Femur (tissue), 1 donor: Measurements from ENCODE around the gene FYTTD1.
A peak's percentile ranks its signal among the peaks of the same experiment; 100 is the strongest.
"Not testable (repeated sequence)": the region's sequence is repeated elsewhere in the genome, so short reads cannot be mapped to it uniquely, and the experiment has no call there.

Experiments used
- DNase-seq: peaks from one replicate; pipeline ENCODE4 v3.0.0-alpha.2; 2017

FYTTD1 gene, protein sequence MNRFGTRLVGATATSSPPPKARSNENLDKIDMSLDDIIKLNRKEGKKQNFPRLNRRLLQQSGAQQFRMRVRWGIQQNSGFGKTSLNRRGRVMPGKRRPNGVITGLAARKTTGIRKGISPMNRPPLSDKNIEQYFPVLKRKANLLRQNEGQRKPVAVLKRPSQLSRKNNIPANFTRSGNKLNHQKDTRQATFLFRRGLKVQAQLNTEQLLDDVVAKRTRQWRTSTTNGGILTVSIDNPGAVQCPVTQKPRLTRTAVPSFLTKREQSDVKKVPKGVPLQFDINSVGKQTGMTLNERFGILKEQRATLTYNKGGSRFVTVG

DNA sequence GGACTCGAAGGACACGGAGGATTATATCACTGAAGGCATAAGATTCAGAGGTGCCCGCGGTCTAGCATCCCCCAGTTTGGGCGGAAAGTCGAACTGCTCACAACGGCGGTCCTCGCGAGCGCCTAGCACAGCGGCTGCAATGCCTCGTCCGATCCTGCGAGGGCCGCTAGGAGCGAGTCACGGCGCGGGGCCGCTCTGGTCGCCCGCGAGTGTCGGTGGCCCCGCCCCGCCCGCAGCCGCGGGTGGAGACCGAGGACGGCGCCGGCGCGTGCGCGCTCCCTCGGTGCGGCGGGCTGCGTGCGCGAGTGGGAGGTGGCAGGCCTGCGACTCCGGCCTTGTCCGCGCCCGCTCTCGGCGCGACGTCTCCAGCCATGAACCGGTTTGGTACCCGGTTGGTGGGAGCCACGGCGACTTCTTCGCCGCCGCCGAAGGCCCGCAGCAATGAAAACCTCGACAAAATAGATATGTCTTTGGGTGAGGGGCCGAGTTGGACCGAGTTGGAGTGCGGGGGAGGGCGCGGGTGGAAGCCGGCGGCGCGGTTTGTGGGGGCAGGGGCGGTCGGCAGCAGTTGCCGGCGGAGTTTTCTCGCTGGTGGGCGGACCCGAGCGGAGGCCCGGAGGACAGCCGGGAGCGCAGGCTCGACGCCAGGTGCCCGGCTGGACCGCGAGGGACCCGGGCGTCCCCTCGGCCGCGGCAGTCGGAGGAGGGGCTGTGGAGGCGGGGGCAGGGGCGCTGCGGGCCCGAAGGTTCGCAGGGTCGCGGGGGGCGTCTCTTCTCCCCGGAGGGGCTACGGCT lies at the start of gene FYTTD1:
Gene FYTTD1 (plus strand): TSS at position 283 of the 795 bp plus-strand sequence. CDS start 89 bp downstream, at position 372.
- DNase-seq, result peak; percentile 94

DNA sequence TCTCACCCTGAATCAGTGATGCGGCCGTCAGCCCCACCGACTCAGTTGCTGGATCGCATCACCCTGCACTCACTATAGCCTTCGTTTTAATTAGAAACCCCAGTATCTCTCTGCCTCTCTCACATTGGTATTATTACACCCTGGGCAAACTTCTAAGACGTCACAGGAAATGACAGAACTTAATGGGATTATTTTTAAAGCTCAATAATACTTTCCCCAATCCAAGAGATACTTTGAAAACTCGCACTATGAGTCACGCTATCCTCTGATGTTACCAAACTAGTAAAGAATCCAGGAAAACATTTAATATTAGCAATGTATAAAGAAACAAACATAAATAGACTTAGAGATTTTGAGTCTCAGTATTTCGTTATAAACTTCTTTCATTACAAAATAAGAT lies 49.6 kb upstream of the FYTTD1 start:
- DNase-seq, result no peak

GRCh38 chr3:197701841-197702240 lies 47.8 kb upstream of the FYTTD1 start:
- DNase-seq, result no peak

GRCh38 chr3:197706658-197707057 lies 43.0 kb upstream of the FYTTD1 start:
- DNase-seq, result no peak

DNA sequence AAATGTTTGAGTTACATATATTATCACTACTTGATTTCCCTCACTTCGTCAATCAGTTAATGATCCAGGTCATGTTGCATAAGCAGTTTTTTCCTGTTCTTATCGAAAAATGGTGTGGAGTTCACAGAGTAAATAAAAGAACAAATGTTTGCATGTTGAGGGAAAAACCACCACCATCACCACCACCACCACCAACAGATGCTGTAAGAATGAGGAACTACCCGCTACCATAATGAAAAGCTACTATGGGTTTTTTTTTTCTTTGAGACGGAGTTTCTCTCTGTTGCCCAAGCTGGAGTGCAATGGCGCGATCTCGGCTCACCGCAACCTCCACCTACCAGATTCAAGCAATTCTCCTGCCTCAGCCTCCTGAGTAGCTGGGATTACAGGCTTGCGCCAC lies 40.5 kb upstream of the FYTTD1 start:
- no peak for DNase-seq

DNA sequence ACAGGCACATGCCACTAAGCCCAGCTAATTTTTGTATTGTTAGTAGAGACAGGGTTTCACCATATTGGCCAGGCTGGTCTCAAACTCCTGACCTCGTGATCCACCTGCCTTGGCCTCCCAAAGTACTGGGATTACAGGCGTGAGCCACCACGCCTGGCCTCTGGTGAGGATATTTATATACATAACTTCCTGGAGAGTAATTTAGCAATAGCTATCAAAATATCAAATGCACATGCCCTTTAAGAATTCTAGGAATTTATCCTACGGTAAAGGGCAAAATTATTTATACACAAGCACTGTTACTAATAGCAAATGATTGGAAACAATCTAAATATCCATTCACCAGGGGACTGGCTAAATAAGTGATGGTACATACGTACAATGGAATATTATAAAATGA lies 38.7 kb upstream of the FYTTD1 start:
- DNase-seq, result not testable (repeated sequence)

DNA sequence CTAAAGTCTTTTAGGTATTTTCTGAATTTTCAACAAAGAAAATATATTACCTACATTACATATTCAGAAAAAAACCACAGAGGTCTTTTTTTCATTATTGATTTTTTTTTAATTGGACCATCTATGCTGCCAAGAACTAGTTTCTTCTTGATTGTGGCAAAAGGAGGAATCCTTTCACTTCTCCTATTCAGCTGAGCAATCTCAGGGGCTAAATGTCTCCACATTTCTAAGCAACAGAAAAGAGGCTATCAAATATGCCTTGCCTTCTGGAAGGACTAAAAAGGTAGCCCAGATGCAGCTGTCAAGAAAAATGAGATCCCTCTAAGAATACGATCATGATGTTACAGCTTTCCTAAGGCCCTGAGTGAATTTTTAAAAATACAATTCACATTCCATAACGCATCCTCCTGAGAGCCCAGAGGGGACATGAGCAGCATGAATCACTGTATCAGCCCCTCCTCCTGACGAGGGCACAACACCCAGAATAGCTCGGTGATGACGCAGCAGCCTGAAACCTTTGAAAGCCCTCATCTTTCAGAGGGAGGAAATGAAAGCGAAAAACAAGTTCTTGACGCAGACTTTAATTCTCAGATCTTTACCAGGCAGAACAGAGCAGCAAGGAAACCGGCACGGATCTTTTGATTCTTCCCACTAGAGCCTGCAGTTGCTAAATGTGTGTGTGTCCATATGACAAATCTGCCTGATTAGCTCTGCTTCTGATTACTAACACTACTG lies 37.5 kb upstream of the FYTTD1 start:
- peak; percentile 88 for DNase-seq

GRCh38 chr3:197713477-197713822 lies 36.2 kb upstream of the FYTTD1 start:
- DNase-seq, result no peak

- DNase-seq, result no peak
Measured at GRCh38 chr3:197714251-197714650, 35.4 kb upstream of the FYTTD1 start.

- no peak for DNase-seq
Measured at GRCh38 chr3:197718891-197719290, 30.8 kb upstream of the FYTTD1 start.

DNA sequence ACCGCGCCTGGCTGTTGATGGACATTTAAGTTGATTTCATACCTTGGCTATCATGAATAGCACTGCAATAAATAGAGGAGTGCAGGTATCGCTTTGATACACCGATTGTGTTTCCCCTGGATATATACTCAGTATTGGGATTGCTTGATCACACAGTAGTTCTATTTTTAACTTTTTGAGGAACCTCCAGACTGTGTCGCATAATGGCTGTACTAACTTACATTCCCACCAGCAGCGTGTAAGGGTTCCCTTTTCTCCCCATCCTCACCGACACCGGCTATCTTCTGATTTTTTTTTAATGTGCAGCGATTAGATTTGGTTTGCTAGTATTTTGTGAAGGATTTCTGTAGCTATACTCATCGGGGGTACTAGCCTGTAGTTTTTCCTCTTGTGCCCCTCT lies 29.0 kb upstream of the FYTTD1 start:
- DNase-seq, result no peak

DNA sequence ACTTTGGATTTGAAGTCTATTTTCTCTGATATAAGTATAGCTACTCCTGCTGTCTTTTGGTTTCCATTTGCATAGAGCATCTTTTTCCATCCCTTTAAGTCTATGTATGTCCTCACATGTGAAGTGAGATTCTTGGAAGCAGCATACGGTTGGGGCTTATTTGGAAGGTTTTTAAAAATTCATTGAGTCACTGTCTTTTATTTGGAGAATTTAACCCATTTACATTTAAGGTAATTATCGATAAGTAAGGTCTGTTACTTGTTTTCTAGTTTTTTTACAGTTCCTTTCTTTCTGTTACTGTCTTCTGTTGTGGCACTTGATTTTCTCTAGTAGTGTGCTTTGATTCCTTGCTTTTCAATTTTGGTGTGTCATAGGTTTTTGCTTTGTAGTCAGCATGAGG lies 26.9 kb upstream of the FYTTD1 start:
- no peak for DNase-seq

DNA sequence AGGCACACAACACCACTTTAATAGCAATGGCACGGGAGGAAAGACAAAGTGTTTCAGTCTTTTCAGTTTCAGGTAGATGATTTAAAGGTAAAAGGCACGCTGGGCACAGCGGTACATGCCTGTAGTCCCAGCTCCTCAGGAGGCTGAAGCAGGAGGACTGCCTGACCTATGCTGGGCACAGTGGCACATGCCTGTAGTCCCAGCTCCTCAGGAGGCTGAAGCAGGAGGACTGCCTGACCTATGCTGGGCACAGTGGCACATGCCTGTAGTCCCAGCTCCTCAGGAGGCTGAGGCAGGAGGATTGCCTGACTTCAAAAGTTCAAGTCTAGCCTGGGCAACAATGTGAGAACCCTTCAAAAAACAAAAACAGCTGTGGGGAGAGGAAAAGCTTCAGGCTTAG lies 21.8 kb upstream of the FYTTD1 start:
- not testable (repeated sequence) for DNase-seq

DNA sequence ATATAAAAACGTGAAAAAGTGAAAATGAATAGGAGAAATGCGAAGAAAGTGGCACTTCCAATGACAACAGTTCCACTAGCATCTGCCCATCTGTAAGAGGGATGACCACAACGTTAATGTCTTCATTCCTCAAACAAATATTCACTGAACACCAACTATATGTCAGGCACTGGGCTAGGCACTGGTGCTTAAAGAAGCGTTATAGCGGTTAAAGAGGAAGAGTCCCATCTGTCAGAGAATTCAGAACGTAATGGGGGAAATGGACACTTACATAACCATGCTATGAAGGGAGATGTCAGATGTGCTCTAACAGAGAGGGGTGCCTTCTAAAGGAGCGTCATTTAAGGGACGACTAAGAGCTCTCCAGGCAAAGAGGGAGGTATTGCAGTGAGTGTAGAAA lies 21.2 kb upstream of the FYTTD1 start:
- DNase-seq, result no peak

GRCh38 chr3:197730200-197730599 lies 19.5 kb upstream of the FYTTD1 start:
- no peak for DNase-seq

- not testable (repeated sequence) for DNase-seq
Measured at GRCh38 chr3:197730770-197731169, 18.9 kb upstream of the FYTTD1 start.

- DNase-seq, result not testable (repeated sequence)
Measured at GRCh38 chr3:197731483-197731882, 18.2 kb upstream of the FYTTD1 start.

DNA sequence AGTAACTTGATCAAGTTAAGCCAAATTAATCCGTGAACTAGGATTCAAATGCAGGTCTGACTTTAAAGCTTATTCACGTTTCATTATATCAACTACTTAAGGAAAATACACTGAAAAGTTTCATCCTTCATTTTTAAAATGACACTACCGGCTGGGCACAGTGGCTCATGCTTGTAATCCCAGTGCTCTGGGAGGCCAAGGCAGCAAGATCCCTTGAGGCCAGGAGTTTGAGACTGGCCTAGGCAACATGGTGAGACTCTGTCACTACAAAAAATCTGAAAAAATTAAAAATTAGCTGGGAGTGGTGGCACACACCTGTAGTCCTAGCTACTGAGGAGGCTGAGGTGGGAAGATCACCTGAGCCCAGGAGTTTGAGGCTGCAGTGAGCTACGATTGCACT lies 16.6 kb upstream of the FYTTD1 start:
- no peak for DNase-seq

DNA sequence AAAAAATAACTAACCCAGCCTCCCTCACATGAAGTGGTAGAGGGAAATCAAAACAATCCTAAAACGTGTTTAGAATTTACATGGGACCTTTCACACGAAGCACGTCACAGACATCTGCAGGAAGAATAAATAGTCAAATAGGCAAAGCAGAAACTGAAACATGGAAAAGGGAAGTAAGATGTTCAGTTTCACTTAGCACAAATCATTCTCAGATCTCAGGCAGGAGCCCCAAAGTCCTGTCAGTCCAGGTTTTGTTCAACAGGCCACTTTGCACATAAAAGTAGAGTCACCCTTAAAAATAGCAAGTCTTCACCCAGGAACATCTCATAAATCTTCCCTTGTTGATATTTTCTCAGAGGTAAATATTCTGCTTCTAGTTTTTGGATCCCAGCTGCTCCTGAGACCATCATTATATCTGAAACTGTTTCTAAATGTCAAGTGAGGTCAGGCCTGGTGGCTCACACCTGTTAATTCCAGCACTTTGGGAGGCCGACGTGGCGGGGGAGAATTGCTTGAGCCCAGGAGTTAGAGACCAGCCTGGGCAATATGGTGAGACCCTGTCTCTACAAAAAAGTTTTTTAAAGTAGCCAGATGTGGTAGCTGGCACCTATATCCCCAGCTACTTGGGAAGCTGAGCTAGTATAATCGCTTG lies 14.9 kb upstream of the FYTTD1 start:
- DNase-seq, result no peak

DNA sequence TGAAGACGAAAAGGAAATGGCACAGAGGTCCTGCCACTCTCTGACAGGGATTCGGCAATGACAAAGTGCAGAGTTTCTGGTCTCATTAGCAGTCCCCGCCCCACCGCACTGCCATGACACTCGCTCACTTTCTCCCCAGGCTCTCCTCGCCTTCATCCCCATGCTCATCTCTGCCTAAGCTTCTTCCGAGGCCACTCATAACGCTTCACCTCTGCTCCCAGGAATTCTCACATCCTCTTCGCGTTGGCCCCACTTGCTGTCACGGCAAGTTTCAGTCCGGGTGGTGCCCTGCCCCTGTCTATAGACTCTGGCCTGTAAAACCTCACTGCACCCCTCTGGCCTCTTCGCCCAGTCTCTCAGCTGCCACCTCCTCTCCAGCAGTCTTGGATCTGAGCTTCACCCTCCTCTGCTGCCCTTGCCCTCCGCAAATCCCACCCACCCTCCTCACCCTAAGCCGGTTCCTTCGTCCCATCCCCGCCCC lies 13.6 kb upstream of the FYTTD1 start:
- peak; percentile 32 for DNase-seq

GRCh38 chr3:197736491-197737318 lies 13.0 kb upstream of the FYTTD1 start, which contains the start of gene RUBCN:
Gene RUBCN (minus strand): TSS chr3:197736904. CDS start chr3:197736719, 185 bp downstream.
- DNase-seq, result peak; percentile 97

DNA sequence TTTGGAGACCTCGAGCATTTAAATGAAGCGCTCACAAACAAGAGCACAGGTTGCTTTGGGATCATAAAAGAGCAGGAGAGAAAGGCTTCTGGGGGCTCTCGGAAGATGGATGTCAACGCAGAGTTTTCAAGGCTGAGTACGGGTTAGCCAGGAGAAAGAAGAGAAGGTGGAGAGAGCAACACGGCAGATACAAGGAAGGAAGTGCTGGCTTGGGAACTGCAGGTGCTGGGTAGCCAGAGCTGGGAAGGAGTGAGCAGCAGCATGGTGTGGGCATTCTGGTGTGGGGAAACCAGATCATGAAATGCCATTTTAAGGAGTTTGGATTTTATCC lies 12.4 kb upstream of the FYTTD1 start:
- DNase-seq, result no peak
